K562 (cell line): ENCODE results near the gene CEP72. TPM values are rescaled to one million over a fixed set of nuclear protein-coding genes. Genes with fewer than 3 reads are reported as not detected.

Experiments used
- ATAC-seq: fragments of 200-7000 bp; cut with Tn5 transposase; 3 replicates; pipeline ENCODE4 v1.9.1; 2020; ENCODE audit warnings: moderate library complexity
- BruUV-seq: library from RNA; stranded (reverse); fragments of 400-500 nt; replicated peaks from 2 replicates; lab custom pipeline; 2021; lab: Mats Ljungman, UMichigan
- CTCF ChIA-PET: fragments of 300-600 bp; formaldehyde crosslinking; extraction: SDS; loops from one replicate; lab custom pipeline; 2021; ENCODE audit warnings: low intra/inter-chr PET ratio; lab: Yijun Ruan, JAX
- POLR2A ChIA-PET: fragments of 300-600, 350-650 bp; sonication (Branson Sonifier 250); formaldehyde crosslinking; extraction: SDS; loops from one replicate; lab custom pipeline; 2021; ENCODE audit warnings: antibody characterized with exemption, inconsistent platforms; lab: Yijun Ruan, JAX
- DNase-seq, 4 experiments: peaks; one replicate each; pipeline versions ENCODE4 v3.0.0 to v3.0.0-alpha.2; 2011 to 2018; ENCODE audit warnings: low spot score in 3 of 4, mixed read lengths in 3 of 4; ENCODE audit errors: extremely low read depth in 1 of 4
- FAIRE-seq: peaks from 2 replicates; lab custom pipeline; 2011; peaks lifted over from hg19 to GRCh38; lab: Jason Lieb, UNC
- H2AFZ ChIP-seq: 2 replicates; pipeline ENCODE4 v1.6.0; 2011; ENCODE audit warnings: low read depth, low read length, control low read depth, inconsistent platforms
- H3K27ac ChIP-seq: fragments of 200-600 bp; 3 replicates; pipeline ENCODE4 v1.8.0; 2011; ENCODE audit warnings: low read depth, mild to moderate bottlenecking, control low read depth, inconsistent platforms, low read length, moderate library complexity, mixed read lengths; ENCODE audit errors: extremely low read depth
- H3K27me3 ChIP-seq, 2 experiments: fragments of 300-600 bp in 1 of 2; 2 replicates in 1 of 2; 3 replicates in 1 of 2; pipeline versions ENCODE4 v1.6.0 to v1.8.0; 2011; ENCODE audit warnings: inconsistent platforms in 2 of 2, low read length in 2 of 2, mild to moderate bottlenecking in 1 of 2, mixed read lengths in 1 of 2, moderate library complexity in 1 of 2; ENCODE audit not compliant: control insufficient read depth in 2 of 2, insufficient read depth in 2 of 2
- H3K36me3 ChIP-seq: fragments of 300-600 bp; 3 replicates; pipeline ENCODE4 v1.8.0; 2011; ENCODE audit warnings: mild to moderate bottlenecking, low read length, inconsistent platforms; ENCODE audit not compliant: control insufficient read depth, insufficient read depth
- H3K4me1 ChIP-seq, 2 experiments: fragments of 200-600 bp in 1 of 2; replicated peaks in 1 of 2; 2 replicates in 1 of 2; 3 replicates in 1 of 2; pipeline versions ENCODE4 v1.5.1 to v1.8.0; 2011; ENCODE audit warnings: inconsistent platforms in 2 of 2, low read length in 2 of 2, mild to moderate bottlenecking in 1 of 2, mixed read lengths in 1 of 2, moderate library complexity in 1 of 2; ENCODE audit not compliant: control insufficient read depth in 2 of 2, insufficient read depth in 2 of 2
- H3K4me2 ChIP-seq: 2 replicates; pipeline ENCODE4 v1.6.1; 2011; ENCODE audit warnings: low read length, control low read depth, inconsistent platforms, mixed read lengths; ENCODE audit not compliant: insufficient read depth
- H3K4me3 ChIP-seq: fragments of 200-600 bp; sonication (generic), shearing (Covaris generic); 2 replicates; pipeline ENCODE4 v1.5.1; 2016; ENCODE audit warnings: control low read depth, inconsistent platforms
- H3K79me2 ChIP-seq: fragments of 200-600 bp; 3 replicates; pipeline ENCODE4 v1.8.0; 2011; ENCODE audit warnings: low read length, inconsistent platforms; ENCODE audit not compliant: control insufficient read depth, insufficient read depth
- H3K9ac ChIP-seq, 2 experiments: 2 replicates each; pipeline versions ENCODE4 v1.6.0 to v1.6.1; 2011; ENCODE audit warnings: low read depth in 2 of 2, low read length in 2 of 2, control low read depth in 1 of 2, inconsistent platforms in 1 of 2, mild to moderate bottlenecking in 1 of 2, mixed read lengths in 1 of 2; ENCODE audit not compliant: insufficient read depth in 1 of 2
- H3K9me1 ChIP-seq: one replicate; pipeline ENCODE4 v1.6.0; 2011; ENCODE audit warnings: inconsistent platforms, mild to moderate bottlenecking, low read length, moderate library complexity; ENCODE audit not compliant: control insufficient read depth, insufficient read depth
- H3K9me3 ChIP-seq: replicated peaks from 2 replicates; pipeline ENCODE4 v1.5.1; 2011; ENCODE audit warnings: low read depth, low read length, inconsistent platforms; ENCODE audit not compliant: control insufficient read depth, insufficient read depth
- H4K20me1 ChIP-seq: replicated peaks from 2 replicates; pipeline ENCODE4 v1.6.1; 2011; ENCODE audit warnings: low read length, inconsistent platforms, mixed read lengths; ENCODE audit not compliant: control insufficient read depth, insufficient read depth
- CGGBP1 ChIP-seq: fragments of 250-450 bp; sonication (Bioruptor Pico); IDR thresholded peaks from 2 replicates; pipeline ENCODE4 v1.9.0; 2021; ENCODE audit warnings: mild to moderate bottlenecking
- ETS1 ChIP-seq: conservative IDR thresholded peaks from 2 replicates; pipeline ENCODE4 v1.6.1; 2011; ENCODE audit warnings: low read depth, mild to moderate bottlenecking, low read length; ENCODE audit not compliant: control insufficient read depth
- FIP1L1 ChIP-seq: fragments of 200-400 bp; formaldehyde crosslinking; IDR thresholded peaks from 2 replicates; pipeline ENCODE4 v1.6.1; 2018; ENCODE audit warnings: mild to moderate bottlenecking, low read depth, low read length; ENCODE audit not compliant: poor library complexity, severe bottlenecking
- HDAC2 ChIP-seq: fragments of 450-650 bp; IDR thresholded peaks from 2 replicates; pipeline ENCODE4 v1.6.1; 2016; ENCODE audit warnings: mild to moderate bottlenecking
- IFI16 ChIP-seq: fragments of 250-450 bp; sonication (Bioruptor Pico); IDR thresholded peaks from 2 replicates; pipeline ENCODE4 v2.1.2; 2022; ENCODE audit warnings: mild to moderate bottlenecking, inconsistent platforms
- MAZ ChIP-seq, 2 experiments: fragments of 450-650 bp in 1 of 2; sonication (generic) in 1 of 2; formaldehyde crosslinking; IDR thresholded peaks in 1 of 2; conservative IDR thresholded peaks in 1 of 2; 2 replicates each; pipeline versions ENCODE4 v1.4.0 to v1.5.0; 2020; ENCODE audit warnings: mild to moderate bottlenecking in 1 of 2, missing genetic modification reagents in 1 of 2
- MEF2A ChIP-seq: IDR thresholded peaks from 2 replicates; pipeline ENCODE4 v1.6.1; 2011; ENCODE audit warnings: low read depth, mild to moderate bottlenecking, low read length, moderate library complexity; ENCODE audit not compliant: control insufficient read depth
- NEUROD1 ChIP-seq: fragments of 150-350 bp; IDR thresholded peaks from 2 replicates; pipeline ENCODE4 v1.6.1; 2014; ENCODE audit warnings: borderline replicate concordance, low read length, low read depth; ENCODE audit not compliant: partially characterized antibody
- POLR2A ChIP-seq: fragments of 450-650 bp; conservative IDR thresholded peaks from 2 replicates; pipeline ENCODE4 v1.6.1; 2016
- POLR2G ChIP-seq: fragments of 200-400 bp; formaldehyde crosslinking; IDR thresholded peaks from 2 replicates; pipeline ENCODE4 v1.6.1; 2017; ENCODE audit warnings: low read depth, mild to moderate bottlenecking, antibody characterized with exemption, low read length, moderate library complexity
- RBFOX2 ChIP-seq: fragments of 200-400 bp; formaldehyde crosslinking; IDR thresholded peaks from 2 replicates; pipeline ENCODE4 v1.6.1; 2017; ENCODE audit warnings: low read depth, mild to moderate bottlenecking, low read length, moderate library complexity
- RBM22 ChIP-seq: fragments of 200-400 bp; formaldehyde crosslinking; IDR thresholded peaks from 2 replicates; pipeline ENCODE4 v1.6.1; 2018; ENCODE audit warnings: low read length, low read depth; ENCODE audit not compliant: poor library complexity, severe bottlenecking
- STAG1 ChIP-seq: sonication (generic); formaldehyde crosslinking; IDR thresholded peaks from 2 replicates; pipeline ENCODE4 v1.5.0; 2020; ENCODE audit warnings: missing genetic modification reagents, borderline replicate concordance
- WGBS: fragments of 100-300 bp; shearing (Covaris generic); methylation state at CpG from one replicate; pipeline ENCODE4 v1.1.6; 2016; ENCODE audit warnings: low coverage, mixed read lengths; ENCODE audit not compliant: insufficient coverage; ENCODE audit errors: missing lambda C conversion rate; 5-methylcytosine and 5-hydroxymethylcytosine counted together
- in situ Hi-C: fragments of 300-500 bp; cut with MboI; formaldehyde crosslinking; loops from 4 replicates; pipeline ENCODE4 v1.15.0; 2018; ENCODE audit warnings: inconsistent platforms, mixed read lengths
- intact Hi-C: fragments of 100-400 bp; cut with micrococcal nuclease; formaldehyde crosslinking; loops from 2 replicates; pipeline ENCODE4 v1.14.2; 2022
- polyA plus RNA-seq, 8 experiments: library from polyadenylated mRNA; depleted of rRNA in 4 of 8; stranded (reverse) in 5 of 8; unstranded in 3 of 8; fragments of >200 nt; fragmentation: Nextera tagmentation in 2 of 8; fragmentation: Illumina TruSeq in 1 of 8; extraction: Ambion mirVana in 2 of 8; extraction: Trizol in 1 of 8; gene quantifications; 2 replicates each; pipeline versions ENCODE4 v1.2.1 to v1.2.3, GENCODE V29; 2011 to 2014; ENCODE audit warnings: inconsistent platforms in 1 of 8, missing spikeins in 1 of 8
- total RNA-seq, 7 experiments: library from RNA; depleted of rRNA in 6 of 7; stranded (reverse); fragments of >200 nt in 6 of 7; fragmentation: Illumina TruSeq in 2 of 7; extraction: Trizol in 2 of 7; gene quantifications; 2 replicates each; pipeline versions ENCODE4 v1.2.1 to v1.2.3, GENCODE V29; 2011 to 2021; ENCODE audit warnings: low replicate concordance in 1 of 7

CEP72 gene
- total and polyA plus RNA-seq, 9 of the 15 experiments (the other 6 are each of a cell fraction or from before 2014, with no cell fraction given) = 0.89 to 38.1 (median 14.2) TPM

GRCh38 chr5:673161-673830 lies 61.2 kb downstream of the CEP72 start:
- Histone ChIP-seq H3K27me3 (no peaks in the 10 kb centered on the region), H3K9me3 (no peaks in the 10 kb centered on the region), H4K20me1 (peaks cover 47% of the 10 kb centered on the region), H3K27ac (no peak overlapping the region), H3K4me1 (peaks cover 4 to 80% of the 10 kb centered on the region in 2 experiments; a peak in 4 of 5 replicates), H3K9me1 (no peaks in the 10 kb centered on the region), H3K36me3 (peaks cover 5% of the 10 kb centered on the region; the same call in 2 of the 3 replicates), H3K4me3 (no peak overlapping the region), H3K9ac (peak overlapping the region in 1 of 2 experiments; percentile 60; a peak in 2 of 4 replicates), H3K79me2 (no peaks in the 10 kb centered on the region), H2AFZ (no peak overlapping the region), H3K4me2 (no peak overlapping the region)
- no TSS peak for BruUV-seq
- no peak for DNase-seq
- ChIA-PET CTCF (interaction anchor here (2.3 kb wide), 1 partner anchor 230 kb away, joined by 12 read pairs; no protein-coding TSS in a partner anchor), POLR2A (interaction anchor here (0.6 to 0.8 kb wide), 2 partner anchors 176 to 218 kb away, joined by 3 to 4 read pairs; no protein-coding TSS in a partner anchor)
- in situ Hi-C loops = no loop called here
- ATAC-seq = no peak
- WGBS = 41% methylated on average over 16 of the region's 19 CpGs
- no peak for FAIRE-seq
- intact Hi-C loops = loop anchor here (10.0 kb wide), 1 partner anchor 182 kb away; the partner anchor contains the start of gene ZDHHC11
- TF ChIP-seq HDAC2 (no peak), CGGBP1 (no peak), MAZ (CRISPR knock-in tag; conservative IDR thresholded peaks at IDR 0.05 in 1 of 2, IDR thresholded peaks at IDR 0.05 in 1 of 2) (no peak), NEUROD1 (no peak), RBFOX2 (0 out of 2 replicates have a peak, but pooled peaks have one; percentile 3), POLR2A (peak; percentile 6; the same call in 1 of the 2 replicates), RBM22 (peak; percentile 58), MEF2A (no peak), IFI16 (CRISPR knock-in tag) (no peak), FIP1L1 (peak; percentile 25), STAG1 (CRISPR knock-in tag) (no peak), POLR2G (peak; percentile 82; the same call in 1 of the 2 replicates), ETS1 (no peak)
